ENCODE data around the gene ATP1B1. TPM values are rescaled to one million over a fixed set of nuclear protein-coding genes. Genes with fewer than 3 reads are reported as not detected.

The ATP1B1 gene
- 739 TPM for total RNA-seq

- peak; percentile 90 for DNase-seq (ENCODE audit: low spot score)
Measured at GRCh38 chr1:169106095-169106920, at the start of gene ATP1B1. Gene ATP1B1, plus strand, starts transcription at chr1:169106690. Its CDS starts 140 bp downstream, at chr1:169106830.

GRCh38 chr1:169059421-169059820 lies 47.1 kb upstream of the ATP1B1 start:
- no peak for DNase-seq (ENCODE audit: low spot score)

GRCh38 chr1:169060043-169060722 lies 46.3 kb upstream of the ATP1B1 start:
- DNase-seq (ENCODE audit: low spot score), result no peak

GRCh38 chr1:169060919-169061639 lies 45.4 kb upstream of the ATP1B1 start:
- peak; percentile 24 for DNase-seq (ENCODE audit: low spot score)

GRCh38 chr1:169062152-169062551 lies 44.3 kb upstream of the ATP1B1 start:
- no peak for DNase-seq (ENCODE audit: low spot score)

- DNase-seq (ENCODE audit: low spot score), result no peak
Measured at GRCh38 chr1:169064103-169064502, 42.4 kb upstream of the ATP1B1 start.

GRCh38 chr1:169070547-169070946 lies 35.9 kb upstream of the ATP1B1 start:
- DNase-seq (ENCODE audit: low spot score), result no peak

- no peak for DNase-seq (ENCODE audit: low spot score)
Measured at GRCh38 chr1:169070958-169071357, 35.5 kb upstream of the ATP1B1 start.

- DNase-seq (ENCODE audit: low spot score), result no peak
Measured at GRCh38 chr1:169072945-169073725, 33.4 kb upstream of the ATP1B1 start.

- DNase-seq (ENCODE audit: low spot score), result no peak
Measured at GRCh38 chr1:169078163-169078883, 28.2 kb upstream of the ATP1B1 start.

- no peak for DNase-seq (ENCODE audit: low spot score)
Measured at GRCh38 chr1:169081503-169082123, 24.9 kb upstream of the ATP1B1 start.

GRCh38 chr1:169085911-169086310 lies 20.6 kb upstream of the ATP1B1 start:
- no peak for DNase-seq (ENCODE audit: low spot score)

GRCh38 chr1:169086603-169087455 lies 19.7 kb upstream of the ATP1B1 start:
- DNase-seq (ENCODE audit: low spot score), result no peak

GRCh38 chr1:169087876-169088275 lies 18.6 kb upstream of the ATP1B1 start:
- no peak for DNase-seq (ENCODE audit: low spot score)

- DNase-seq (ENCODE audit: low spot score), result no peak
Measured at GRCh38 chr1:169089776-169090175, 16.7 kb upstream of the ATP1B1 start.

GRCh38 chr1:169090308-169090899 lies 16.1 kb upstream of the ATP1B1 start:
- no peak for DNase-seq (ENCODE audit: low spot score)

- no peak for DNase-seq (ENCODE audit: low spot score)
Measured at GRCh38 chr1:169090900-169091311, 15.6 kb upstream of the ATP1B1 start.

- no peak for DNase-seq (ENCODE audit: low spot score)
Measured at GRCh38 chr1:169091480-169091941, 15.0 kb upstream of the ATP1B1 start.

GRCh38 chr1:169092399-169092798 lies 14.1 kb upstream of the ATP1B1 start:
- no peak for DNase-seq (ENCODE audit: low spot score)

Measured in mucosa of gallbladder (tissue), 1 donor.